HG02885 (cell line): ENCODE measurements around the gene MFN2.
"Not testable (repeated sequence)": the region's sequence is repeated elsewhere in the genome, so short reads cannot be mapped to it uniquely, and the experiment has no call there.

ENCODE experiments used
- ATAC-seq: cut with Tn5 transposase; IDR thresholded peaks from one replicate; pipeline ENCODE4 v1.9.1; 2021; ENCODE audit warnings: mild to moderate bottlenecking; ENCODE audit not compliant: unreplicated experiment, poor library complexity

Gene MFN2

DNA sequence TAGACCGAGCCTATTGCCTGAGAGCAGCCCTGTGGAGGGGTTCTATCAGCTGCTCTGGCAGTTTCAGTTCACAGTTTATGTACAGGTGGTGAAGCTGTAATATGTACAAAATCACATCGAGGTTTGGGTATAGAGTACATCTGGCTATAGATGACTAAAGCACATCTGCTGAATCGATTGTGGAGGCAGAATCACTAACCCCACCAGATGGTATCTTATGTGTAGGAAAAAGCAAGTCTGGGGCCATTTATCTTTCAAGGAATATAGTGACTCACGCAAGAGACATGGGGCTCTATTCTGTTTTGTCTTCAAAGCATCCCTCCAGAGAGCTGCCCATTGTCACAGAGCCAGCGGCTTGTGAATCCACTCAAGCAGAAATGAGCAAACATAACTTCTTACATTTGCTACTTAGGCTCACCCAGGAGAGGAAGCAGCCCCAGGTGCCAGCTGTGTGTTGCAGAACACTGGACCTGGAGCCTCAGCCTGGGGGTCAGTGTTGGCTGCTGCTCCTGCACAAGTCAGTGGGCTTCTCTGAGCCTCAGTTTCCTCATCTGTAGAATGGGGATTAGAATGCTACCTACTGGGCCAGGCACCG is 60.3 kb downstream of the MFN2 start:
- ATAC-seq, result peak; percentile 67

DNA sequence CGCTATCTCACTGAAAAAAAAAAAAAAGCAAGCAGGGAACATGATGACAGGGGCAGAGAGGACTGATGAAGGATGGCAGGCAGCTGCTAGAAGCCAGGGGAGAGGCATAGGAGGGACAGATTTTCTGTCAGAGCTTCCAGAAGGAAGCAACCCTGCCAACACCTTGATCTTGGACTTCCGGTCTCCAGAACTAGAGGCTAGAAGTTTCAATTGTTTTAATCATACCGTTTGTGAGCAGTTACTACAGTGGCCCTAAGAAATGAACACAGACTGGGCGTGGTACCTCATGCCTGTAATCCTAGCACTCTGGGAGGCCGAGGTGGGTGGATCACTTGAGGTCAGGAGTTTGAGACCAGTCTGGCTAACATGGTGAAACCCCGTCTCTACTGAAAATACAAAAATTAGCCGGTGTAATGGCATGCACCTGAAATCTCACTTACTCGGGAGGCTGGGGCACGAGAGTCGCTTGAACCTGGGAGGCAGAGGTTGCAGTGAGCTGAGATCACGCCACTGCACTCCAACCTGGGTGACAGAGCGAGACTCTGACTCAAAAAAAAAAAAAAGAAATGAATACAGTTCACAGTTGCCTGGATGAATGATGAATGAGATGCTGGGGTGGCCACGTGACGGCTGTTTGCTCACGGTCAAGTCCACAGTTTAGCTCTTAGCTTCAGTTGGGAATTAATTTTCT is 64.1 kb downstream of the MFN2 start:
- ATAC-seq, result not testable (repeated sequence)

DNA sequence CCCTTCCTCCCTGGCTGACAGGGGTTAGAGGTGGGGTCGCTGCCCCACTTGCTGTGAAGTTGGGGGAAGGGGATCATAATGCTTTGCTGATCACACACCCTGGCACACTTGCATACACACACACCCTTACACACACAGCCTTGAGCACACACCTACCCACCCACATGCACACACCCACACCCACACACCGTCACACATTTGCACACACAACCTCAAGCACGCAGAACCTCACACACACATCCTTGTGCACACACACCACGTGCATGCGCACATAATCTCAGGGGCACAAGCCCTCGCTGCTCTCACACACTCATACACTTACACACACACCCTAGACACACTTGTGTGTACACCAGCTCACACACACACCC is 66.5 kb downstream of the MFN2 start:
- ATAC-seq, result no peak

DNA sequence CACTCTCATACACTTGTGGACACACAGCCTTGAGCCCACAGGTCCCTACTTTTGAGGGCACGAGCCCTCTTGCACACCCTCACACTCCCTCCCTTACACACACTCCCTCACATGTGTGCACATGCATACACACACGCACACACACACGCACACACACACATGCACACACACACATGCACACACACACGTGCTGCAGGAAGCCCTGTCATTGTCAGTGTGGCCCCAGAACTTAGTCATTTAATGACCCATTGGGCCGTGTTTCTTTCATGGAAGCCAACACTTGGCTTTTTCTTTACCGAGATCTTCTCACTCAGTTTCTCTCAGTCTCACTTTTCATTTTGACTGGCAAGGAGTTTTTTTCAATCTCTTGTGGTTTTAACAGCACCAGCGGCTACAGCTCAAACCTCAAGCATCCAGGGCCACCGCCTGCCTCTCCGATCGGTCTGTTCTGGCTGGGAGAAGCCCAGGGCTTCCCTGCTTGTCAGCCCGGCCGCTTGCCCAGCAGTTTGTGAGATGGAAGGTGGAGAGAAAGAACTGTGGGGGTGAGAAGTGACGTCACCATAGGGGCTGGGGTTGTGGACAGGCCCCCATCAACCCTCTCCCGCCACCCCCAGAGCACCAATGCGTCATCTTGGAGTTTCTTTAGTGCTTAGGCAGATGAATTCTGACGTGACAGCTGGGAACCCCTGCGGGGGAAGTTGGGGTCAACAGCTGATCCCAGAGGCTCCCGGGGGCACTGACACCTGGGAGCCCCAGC is 67.1 kb downstream of the MFN2 start:
- ATAC-seq, result peak; percentile 44

DNA sequence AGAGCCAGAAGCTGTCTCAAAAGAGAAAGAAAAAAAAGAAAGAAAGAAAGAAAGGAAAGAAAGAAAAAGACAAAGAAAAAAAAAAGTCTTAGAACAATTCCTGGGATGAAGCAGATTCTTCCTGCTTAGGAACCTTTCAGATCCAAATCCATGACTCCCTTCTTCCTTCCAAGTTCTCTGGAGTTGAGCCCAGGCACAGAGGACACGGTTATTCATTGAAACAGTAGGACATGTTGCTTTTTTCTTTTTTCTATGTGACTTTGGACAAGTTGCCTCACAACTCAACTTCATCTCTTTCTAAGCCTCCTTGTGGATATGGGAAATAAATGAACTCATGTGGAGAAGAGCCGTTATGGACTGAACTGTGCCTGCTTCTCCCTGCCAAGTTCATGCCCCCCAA is 68.1 kb downstream of the MFN2 start:
- no peak for ATAC-seq

DNA sequence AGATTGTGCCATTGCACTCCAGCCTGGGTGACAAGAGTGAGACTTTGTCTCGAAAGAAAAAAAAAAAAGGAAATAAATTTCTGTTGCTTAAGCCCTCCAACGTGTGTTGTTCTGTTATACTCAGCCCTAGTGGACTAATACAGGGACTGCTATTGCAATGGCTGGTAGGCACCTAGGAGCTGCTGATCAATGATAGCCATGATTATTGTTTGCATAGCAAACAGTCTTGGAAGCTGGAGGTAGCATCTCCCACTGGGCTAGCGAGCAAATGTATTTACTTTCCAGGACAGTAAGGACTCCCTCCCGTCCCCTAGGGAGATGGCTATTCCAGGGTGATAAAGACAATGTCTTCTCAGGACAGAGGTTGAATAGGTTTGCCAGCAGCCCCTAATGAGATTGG is 69.4 kb downstream of the MFN2 start:
- no peak for ATAC-seq

DNA sequence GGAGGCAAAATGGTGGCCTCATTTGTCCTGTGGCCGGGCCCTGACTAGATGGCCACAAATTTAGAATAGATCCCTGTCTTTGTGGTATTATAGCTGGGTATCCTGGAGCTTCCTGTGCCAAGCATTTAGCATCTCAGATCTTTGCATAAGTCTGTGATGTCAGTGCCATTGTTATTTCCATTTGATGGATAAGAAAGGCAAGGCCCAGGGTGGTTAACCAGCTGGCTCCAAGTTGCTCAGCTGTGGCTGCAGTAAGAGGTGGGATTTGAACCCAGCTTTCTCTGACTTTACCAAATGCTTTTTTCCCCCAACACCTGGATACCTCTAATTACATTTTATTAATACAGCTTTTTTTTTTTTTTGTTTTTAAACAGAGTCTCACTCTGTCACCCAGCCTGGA is 71.1 kb downstream of the MFN2 start:
- no peak for ATAC-seq

DNA sequence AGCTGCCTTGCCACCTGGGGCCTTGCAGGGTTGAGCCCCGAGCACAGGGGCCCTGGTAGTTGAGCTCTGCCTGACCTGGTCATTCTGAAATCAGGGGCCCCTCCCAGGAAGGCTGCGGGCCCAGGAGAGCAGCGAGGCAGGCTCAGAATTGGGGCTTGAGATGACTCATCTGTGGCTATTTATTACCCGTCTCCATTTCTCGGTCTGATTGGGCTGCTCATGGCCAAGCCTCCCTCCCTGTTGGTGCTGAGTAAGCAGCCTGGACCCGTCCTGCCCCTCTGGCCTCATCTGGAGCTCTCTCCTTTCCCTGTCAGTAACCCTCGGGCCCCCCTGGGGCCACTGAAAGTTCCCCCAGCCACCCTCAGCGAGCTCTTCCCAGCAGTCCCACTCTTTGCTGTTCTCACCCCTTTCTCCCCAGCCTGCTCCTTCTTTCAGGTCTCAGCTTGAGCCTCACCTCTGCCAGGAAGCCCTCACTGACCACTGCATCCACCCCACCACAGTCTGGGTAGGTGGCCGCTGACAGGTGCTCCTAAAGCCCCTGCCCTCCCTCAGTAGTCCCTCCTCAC is 71.8 kb downstream of the MFN2 start:
- peak; percentile 76 for ATAC-seq

DNA sequence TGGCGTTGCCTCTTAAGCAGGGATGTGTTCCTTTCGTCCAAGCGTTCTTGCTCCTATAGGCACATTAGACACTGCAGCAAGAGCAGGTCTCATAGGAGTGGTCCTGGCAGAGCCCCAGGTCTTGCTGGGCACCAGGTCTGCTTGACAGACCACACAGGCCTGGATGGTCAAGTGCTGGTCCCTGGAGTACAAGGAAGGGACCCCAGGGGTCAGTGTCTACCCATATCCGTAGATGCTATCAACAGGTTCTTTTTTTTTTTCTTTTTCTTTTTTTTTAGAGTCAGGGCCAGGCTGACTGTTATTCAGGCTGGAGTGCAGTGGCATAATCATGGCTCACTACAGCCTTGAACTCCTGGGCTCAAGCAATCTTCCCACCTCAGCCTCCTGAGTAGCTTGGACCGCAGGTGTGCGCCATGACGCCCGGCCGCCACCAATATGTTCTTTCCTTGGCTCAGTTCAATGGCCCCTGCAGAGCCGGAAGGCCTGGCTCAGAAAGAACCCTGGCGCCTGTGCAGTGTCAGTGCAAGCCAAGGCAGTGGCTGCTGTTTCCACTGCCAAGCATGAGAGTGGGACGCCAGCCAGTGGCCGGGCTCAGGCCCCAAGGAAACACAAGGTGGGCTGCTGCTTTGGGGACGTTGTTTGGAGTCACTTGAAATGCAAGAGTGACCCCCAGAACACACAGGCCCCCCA is 72.9 kb downstream of the MFN2 start:
- ATAC-seq, result no peak

DNA sequence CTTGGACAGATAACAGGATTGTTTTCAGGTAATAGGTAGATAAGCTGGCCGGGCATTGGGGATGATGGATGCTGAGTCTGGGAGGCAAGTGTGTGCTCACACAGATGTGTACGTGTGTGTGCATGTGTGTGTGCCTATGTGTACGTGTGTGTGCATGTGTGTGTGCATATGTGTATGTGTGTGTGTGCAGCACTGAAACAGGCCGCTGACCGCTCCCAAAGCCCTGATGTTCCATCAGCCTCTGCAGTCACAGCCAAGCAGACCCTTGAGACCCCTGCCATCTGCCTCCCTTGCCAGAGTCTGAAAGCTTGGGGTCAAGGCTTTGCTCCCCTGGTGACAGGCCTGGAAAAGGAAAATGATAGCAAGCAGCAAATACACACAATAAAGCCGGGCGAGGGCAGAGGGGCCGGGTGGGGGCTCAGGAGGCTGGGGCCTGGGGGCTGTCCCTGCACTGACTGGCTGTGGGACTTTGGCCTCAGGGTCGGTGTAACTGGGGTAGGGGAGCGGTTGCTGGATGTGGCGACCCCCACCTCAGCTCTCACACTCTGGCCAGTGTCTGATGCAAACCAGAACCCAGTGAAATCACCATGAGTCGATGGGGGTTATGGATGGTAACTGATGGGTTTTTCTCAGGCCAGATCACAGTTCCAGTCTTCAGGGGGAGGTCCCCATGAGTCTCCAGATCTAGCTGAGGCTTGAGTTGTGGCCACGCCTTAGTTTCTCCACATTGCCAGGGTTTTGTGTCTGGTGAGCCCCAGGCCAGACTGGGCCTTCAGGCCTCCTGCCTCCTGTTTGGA is 73.7 kb downstream of the MFN2 start:
- no peak for ATAC-seq

DNA sequence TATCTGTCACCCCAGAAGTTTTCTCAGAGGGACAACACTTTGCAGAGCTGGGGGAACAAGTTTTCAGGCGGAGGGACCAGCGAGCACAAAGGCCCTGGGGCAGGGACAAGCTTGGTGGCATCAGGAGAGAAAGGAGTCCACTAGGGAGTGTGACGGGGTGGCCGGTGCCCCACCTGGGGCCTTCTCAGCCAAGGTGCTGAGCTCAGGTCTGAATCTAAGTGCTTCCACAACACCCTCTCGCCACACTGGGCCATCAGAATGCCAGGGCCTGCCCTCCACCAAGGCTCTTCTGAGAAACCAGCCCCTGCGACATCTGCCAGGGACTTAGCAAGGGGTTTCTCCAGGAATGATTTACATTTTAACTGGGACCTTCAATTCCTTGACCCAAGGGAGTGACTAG is 75.0 kb downstream of the MFN2 start:
- ATAC-seq, result no peak

DNA sequence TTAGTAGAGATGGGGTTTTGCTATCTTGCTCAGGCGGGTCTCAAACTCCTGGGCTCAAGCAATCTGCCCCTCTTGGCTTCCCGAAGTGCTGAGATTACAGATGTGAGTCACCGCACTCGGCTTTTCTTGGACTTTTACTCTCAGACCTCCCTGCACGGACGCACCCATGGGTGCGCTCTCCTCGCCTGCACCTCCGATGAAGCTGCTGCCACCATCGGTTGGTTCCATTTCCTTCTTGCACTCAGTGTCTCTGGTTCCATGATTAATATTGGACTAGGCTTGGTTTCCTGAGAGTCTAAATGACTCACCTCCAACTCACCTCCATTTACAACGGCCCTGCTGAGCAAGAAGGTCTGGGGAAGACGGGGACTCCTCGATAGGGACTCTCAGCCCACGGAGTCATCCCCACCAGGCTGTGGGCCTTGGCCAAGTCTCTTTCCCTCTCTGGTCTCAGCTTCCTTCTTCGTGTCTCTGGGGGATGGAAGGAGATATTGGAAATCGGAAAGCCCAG is 76.1 kb downstream of the MFN2 start:
- ATAC-seq, result no peak

DNA sequence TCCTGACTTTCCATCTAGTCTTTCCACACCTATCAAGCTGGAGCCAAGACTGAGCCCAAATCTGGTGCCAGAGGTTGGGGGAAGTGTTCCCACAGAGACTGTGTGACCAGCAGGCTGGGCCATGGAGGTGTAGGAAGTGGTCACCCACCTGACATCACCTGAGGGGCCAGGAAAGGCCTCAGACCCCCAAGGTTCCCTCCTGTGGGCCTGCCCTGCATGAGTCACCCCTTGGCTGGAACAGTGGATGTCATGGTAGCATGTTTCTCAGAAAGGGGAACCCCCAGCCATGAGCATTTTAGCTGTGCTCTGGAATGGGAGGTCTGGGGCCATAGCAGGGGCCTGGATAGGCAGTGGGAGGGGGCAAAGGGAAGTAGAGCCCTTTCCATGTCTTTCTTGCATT is 77.1 kb downstream of the MFN2 start:
- ATAC-seq, result no peak

DNA sequence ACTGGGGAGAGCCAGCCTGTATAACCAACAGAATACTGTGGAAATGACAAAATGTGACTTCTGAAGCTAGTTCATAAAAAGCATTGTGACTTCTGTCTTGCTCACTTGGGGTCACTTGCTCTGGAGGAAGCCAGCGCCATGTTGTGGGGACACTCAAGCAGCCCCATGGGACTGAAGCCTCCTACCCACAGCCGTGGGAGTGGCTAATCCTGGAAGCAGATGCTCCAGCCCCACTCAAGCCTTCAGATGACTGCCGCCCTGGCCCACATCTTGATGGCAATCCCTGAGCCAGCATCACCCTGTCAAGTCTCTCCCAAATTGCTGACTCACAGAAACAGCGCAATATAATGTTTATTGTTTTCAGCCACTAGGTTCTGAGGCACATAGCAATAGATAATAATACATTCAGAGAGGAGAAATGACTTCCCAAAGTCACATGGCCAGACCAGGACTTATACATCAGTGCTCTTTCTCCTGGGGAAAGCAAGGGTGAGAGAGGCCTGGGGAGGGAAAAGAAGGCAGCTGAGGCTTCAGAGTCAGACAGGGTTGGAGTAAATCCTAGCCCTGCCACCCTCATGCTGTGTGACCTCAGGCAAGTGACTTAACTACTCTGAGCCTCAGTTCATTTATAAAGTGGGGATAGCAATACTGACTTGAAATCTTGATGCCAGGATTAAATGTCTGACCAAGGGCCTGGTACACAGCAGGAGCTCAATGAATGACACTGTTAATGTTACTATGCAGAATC is 77.9 kb downstream of the MFN2 start:
- ATAC-seq, result no peak

DNA sequence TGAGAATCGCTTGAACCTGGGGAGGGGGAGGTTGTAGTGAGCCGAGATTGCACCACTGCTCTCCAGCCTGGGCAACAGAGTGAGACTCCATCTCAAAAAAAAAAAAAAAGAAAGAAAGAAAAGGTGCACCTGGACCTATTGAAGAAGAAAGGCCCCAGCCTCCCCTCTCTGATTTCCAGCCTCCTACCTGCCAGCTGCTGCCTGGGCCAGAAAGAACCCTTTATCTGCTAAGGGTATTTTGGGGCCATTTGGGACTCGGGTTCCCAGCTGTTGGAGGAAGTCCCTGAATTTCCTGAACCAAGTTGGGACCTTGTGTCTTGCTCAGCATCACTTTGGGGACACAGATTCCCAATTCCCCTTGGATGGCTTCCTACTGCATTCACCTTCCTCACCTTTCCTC is 79.0 kb downstream of the MFN2 start:
- no peak for ATAC-seq

DNA sequence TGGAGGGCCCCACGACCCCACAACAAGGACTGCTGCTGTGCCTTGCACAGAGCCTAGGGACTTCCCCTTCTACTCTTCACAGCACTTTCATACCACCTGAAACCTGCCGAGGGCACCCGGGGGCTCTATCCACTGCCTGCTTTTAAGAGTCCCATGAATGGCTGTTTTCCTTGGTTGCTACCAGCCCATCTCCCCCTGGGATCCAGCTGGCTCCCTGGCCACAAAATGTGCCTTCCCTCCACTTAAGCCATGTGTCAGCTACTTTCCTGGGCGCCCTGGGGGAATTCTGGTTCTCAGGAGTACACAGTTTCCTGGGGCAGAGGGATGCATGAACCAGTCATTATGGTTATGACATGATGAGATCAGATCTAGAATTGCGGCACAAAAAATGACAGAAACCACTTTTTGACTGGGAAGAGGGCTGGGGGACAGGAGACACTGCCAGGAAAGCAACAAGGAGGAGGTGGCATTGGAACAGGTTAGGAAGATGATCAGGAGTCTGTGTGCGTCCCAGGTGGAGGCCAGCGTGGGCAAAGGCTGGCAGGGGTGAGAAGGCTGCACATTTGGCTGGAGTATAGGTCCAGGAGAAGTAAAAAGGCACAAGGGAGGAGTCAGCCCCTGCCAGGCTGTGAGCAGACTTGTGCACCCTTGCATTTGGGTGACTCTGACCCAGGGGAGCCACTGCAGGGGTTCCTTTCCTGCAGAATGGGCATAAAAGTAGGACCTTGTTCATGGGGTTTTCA is 79.6 kb downstream of the MFN2 start:
- ATAC-seq, result no peak

DNA sequence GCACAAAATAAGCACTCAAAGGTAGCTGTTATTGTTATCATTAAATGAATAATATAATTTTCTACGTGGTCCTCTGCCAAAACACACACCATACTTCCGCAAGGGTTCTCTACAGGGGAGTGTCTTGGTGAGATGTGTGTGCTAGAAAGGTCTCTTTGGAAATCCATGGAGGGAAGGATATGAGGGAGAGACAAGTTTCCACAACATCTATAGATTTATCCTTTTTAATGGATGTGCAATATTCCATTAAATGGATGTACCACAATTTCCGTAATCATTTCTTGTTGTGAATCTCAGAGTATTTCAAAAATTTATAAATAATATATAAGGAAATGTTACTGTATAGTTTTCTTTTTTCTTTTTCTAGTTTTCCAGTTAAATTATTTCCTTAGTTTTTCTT is 80.3 kb downstream of the MFN2 start:
- ATAC-seq, result no peak
